Activated CD4-positive, CD25-positive, alpha-beta regulatory T cell treated with anti-CD3 and anti-CD28 coated beads, Interleukin-2, amount 50 U/mL, for 72 hours (primary cell): Measurements from ENCODE around the gene ATP2C1.
"Not testable (repeated sequence)": the region's sequence is repeated elsewhere in the genome, so short reads cannot be mapped to it uniquely, and the experiment has no call there.

ENCODE experiments used
- DNase-seq: peaks from one replicate; pipeline ENCODE4 v3.0.0; 2021

ATP2C1 gene

DNA sequence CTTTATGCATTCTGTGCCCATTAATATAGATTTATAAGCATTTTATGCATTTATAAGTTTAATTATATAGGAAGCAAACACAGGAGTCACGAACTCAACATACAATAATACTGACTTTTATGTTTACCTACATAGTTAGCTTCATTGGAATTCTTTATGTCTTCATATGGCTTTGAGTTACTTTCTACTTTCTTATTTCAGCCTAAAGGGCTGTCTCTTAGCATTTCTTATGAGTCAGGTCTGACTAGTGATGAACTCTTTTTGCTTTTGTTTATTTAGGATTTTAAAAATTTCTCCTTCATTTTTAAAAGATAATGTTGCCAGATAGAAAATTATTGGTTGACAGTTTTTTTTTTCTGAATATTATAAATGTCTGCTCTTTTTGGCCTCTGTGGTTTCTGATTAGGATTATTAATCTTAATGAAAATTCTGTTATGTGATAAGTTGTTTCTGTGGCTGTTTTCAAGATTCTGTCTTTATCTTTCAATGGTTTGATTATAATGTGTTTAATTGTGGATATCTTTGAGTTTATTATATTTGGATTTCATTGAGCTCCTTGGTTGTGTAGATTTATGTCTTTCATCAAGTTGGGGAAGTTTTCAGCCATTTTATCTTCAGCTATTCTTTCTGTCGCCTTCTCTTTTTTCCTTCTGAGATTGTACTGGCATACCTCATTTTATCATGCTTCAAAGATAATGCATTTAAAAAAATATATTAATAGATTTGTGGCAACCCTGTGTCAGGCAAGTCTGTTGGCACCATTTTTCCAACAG, 54.3 kb downstream of the ATP2C1 start:
- no peak for DNase-seq

DNA sequence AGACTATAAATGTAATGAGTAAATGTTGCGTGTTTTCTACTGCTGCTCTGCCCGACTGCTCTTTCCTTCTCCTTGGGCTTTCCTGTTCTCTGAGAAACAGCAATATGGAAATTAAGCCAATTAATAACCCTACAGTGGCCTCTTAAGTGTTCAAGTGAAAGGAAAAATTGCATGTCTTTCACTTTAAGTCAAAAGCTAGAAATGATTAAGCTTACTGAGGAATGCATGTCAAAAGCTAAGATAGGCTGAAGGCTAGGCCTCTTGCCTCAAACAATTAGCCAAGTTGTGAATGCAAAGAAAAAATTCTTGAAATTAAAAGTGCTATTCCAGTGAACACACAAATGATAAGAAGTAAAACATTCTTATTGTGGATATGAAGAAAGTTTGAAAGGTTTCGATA, 55.0 kb downstream of the ATP2C1 start:
- DNase-seq, result no peak

DNA sequence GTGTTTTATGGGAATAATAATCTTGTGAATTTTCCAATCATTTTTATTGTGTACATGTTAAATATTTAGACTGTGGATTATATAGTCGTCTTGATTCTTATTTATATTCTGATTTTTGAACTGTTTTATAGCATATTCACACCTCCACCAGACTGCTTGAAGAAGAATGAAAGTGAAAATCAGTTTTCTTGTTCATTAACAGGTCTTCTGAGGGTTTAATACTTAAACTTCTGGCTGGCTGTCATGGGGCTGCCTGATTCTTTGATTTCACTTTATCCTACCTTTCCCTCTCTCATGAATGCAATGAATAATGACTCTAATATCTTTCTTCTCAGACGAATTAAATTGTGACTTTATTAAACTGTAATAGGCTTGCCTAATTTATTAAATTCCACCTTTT, 56.2 kb downstream of the ATP2C1 start:
- DNase-seq, result no peak

DNA sequence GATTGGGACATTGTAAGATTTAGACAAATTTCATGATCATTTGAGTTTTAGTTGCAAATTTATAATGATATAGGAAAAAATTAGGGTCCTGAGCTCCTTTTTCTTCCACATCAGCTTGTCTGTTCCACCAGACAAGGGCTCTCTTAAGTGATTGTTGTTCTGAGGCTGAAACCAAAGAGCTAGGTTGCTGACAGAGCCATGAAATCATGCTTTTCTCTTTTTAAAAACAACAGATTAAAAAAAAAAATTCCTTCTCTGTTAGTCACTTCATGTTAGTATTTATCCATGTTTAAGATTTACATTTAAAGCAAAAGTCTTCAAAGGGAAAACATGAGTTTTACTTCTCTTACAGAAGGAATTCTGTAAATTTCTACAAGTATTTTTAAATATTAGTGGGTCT, 56.8 kb downstream of the ATP2C1 start:
- DNase-seq, result no peak

DNA sequence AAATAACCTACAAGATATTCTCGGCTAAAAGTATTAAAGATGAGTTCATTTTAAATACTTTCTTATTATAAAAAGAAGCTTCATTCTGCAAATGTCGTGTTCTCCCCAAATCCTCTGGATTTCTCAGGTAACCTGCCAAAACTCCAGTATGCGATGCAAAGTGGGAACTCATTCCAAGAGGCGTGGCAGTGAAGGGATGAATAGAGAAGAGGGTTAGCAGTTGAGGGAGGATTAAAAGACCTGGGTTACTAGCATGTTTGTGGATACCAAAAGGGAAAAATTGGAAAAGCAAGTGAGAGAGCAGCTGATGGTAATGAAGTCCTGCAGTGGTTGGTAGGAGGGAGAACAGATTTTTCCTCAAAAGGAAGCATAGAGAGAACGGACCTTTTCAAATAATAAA, 61.6 kb downstream of the ATP2C1 start:
- no peak for DNase-seq

DNA sequence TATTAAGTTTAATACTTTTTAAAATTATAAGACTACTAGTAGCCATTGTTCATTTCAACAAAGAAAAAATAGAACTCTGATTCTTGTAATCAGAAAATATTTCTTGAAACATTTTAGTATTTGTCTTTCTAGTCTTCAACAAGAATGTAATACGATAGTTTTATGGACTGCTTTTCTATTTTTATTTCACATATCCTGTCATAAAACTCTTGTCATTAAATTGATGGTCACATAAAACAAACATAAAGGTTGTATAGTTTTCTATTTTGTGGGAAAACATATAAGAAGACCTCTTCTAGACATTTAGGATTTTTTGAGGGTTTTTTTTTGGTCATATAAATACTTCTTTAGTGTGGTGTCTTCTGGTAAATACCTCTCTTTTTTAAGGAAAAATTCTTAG, 62.4 kb downstream of the ATP2C1 start:
- DNase-seq, result no peak

DNA sequence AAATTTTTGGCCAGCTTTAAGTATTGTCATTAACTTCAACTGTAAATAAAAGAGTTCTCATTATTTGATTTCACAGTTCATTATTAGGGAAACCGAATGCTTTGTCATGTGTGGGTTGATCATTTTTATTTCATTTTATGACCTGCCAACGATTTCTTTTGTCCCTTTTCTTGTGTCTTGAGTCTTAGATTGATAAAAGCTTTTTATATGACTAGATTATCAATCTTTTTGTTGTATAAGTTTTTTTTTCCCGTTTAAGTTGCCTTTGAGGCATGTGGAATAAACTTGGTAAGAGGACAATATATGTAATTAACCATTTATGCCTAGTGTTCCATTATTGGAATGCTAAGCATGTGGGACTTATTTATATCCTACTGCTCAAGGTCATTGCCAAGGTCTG, 62.8 kb downstream of the ATP2C1 start:
- no peak for DNase-seq

DNA sequence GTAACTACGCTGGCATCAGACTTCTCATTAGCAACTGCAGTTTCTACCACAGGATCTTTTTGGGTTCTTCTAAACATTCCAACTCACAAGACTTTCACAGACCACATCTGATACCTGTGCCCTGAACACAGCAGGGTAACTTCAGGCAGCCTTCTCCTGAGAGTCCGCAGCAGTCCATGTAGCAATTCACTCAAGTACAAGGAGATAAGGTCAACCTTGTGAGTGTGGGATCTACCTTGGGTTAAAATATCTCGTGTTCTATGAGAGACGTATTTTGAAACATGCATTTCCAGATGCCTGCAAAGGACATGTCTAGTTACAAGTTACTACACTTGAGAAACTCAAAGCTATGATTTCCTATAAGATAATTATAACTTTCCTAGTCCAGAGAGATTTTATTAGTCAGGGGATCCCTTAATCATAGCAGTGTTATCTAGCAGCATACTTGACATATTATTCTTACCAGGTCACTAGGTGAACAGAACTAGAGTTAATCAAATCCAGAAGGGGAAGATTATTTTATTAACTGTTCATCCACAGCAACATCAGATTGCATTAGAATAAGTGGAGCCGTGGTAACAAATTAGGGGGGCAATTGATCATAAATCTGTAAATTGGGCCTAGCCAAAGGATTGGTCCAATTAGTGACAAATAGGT, 66.4 kb downstream of the ATP2C1 start:
- DNase-seq, result no peak

DNA sequence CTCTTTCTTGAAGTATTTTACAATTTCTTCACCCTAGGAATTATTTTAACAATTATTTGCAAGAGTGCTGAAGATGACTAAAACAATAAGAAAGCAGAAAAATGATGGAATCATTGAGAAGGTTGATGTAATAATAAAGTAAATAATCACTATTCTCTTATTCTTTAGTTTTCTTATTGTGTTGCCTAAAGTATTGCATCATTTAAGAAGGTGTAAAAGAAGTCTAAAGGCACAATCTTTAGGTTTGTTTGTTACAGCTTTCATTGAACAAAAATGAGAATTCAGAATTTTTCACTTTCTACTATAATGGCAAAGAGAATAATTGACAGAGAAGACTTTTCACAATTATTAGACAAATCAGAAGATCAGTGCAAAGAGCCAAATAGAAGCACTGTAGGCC, 67.6 kb downstream of the ATP2C1 start:
- no peak for DNase-seq

DNA sequence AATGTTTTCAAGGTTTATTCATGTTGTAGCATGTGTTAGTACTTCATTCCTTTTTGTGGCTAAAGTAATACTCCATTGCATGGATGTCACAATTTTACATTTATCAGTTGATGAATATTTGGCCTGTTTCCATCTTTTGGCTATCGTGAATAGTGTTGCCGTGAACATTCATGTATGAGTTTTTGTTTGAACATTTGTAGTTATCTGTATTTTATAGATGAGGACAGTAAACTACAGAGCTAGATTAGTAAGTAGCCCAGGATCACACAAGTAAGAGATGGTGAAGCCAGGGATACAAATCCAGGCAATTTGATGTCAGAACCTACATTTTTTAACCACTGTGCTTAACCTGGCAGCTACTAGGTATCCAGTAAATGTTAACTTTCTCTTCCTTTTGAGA, 69.6 kb downstream of the ATP2C1 start:
- DNase-seq, result no peak

DNA sequence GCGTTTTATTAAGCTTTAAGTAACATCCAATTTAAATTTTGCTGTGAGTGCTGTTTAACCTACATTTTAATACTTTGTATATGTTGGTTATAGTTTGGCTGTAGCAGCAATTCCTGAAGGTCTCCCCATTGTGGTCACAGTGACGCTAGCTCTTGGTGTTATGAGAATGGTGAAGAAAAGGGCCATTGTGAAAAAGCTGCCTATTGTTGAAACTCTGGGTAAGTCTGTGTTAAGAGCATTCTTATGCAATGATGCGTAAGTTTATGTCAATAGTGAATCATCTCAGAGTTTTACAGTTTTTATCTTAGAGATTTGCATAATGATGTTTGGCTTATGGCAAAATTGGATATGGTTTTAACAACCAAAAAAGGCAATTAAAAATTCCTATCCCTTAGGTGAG, 70.0 kb downstream of the ATP2C1 start:
- DNase-seq, result no peak

DNA sequence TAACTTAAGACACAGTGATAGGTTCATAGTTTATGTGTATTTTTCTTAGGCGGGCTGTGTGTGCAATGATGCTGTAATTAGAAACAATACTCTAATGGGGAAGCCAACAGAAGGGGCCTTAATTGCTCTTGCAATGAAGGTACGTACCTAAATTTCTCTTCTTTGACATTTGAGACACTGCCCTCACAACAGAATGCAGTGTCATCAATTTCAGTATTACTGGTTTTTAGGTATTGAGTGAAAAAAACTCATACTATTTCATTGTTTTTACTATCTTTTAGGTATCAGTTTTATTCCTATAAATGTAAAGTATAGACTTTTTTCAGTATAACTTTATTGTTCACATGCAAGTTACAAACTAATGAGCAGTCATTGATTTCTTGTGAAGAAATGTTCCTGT, 73.4 kb downstream of the ATP2C1 start:
- DNase-seq, result no peak

DNA sequence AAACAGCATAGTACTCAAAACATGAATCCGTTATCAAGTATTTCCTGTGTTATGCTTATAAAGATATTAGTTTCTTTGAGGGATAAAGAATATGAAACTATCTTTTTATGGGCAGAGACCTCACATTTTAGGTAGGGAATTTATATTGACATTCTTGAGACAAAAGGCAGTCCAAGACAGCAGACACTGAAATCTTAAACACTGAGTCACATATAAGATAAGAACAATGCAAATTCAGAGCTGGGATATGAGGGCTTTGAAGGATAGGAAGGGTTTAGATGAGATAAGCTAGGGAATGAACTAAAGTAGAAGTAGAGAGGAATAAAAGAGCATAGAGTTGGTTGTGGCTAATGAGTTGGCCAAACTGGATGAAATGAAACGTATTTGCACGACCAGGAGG, 74.3 kb downstream of the ATP2C1 start:
- no peak for DNase-seq

DNA sequence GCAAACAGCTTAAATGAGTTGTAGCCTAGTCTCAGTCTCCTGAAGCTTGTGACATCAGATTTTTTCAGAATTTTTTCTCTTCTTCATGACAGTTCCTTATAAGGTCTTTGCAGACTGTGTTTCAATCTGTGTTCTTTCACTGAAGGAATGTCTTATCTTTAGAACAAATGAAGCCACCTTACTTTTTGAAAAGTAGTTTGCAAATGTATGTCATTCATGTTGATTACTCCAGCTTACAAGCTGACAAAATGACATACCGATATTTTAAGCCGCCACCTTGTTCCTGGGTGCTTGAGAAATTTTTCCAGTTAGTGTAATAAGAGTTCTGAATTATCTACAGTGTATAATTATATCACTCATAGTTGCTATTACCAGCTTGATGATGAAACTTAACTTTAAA, 75.7 kb downstream of the ATP2C1 start:
- no peak for DNase-seq

DNA sequence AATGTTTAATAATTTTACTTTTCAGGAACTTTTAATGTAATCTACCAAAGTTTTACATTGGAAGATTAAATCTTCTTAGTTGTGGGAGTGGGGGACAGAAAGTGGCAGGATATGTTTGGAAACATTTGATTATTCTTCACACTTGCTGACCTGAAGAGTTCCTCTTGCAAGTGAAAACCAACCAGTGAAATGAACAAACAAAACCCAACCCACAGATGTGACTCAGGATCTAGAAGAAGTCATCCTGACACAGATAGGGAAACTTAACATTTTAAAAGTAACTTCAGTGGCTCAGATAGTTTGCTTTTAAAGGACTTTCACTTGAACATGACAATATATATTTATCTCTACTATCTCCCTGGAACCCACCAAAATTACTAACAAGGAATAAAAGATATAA, 77.3 kb downstream of the ATP2C1 start:
- DNase-seq, result no peak

DNA sequence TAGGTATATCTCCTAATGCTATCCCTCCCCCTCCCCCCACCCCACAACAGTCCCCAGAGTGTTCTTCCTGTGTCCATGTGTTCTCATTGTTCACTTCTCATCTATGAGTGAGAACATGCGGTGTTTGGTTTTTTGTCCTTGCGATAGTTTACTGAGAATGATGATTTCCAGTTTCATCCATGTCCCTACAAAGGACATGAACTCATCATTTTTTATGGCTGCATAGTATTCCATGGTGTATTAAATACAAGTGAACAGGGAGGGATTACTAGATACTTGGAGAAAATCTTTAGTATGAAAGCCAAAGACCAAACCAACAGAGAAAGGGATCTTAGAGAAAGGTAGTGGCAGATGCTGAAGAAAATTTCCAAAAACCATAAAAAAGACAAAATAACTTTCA, 78.7 kb downstream of the ATP2C1 start:
- not testable (repeated sequence) for DNase-seq

DNA sequence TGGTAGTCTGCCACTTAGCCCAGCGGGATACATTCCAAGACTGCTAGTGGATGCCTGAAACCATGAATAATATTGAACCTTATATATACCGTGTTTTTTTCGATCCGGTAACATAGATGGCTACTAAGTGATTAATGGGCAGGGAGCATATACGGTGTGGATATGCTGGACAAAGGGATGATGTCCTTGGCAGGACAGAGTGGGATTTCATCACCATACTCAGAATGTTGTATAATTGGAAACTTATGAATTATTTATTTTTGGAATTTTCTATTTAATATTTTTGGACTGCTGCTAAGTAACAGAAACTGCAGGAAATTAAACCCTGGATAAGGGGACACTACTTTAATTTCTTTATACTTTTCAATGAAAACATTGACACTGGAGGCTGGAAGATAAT, 79.5 kb downstream of the ATP2C1 start:
- DNase-seq, result no peak

DNA sequence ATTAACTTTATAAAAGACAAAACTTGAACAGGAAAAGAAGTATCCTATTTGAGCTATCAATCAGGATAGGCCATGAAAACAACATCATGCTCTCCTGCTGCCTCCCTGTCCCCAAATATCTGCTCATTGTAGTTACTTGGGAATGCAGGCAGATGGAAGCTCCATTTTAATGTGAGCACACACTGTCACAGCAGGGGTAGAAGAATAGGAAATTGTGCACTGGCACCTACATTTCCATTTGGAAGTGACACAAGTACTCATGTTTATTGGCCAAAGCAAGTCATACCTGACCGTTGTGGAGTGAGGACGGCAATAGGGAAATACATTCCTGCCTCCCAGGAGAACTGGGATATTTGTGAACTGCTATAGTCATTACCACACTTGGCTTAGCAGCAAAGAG, 80.3 kb downstream of the ATP2C1 start:
- DNase-seq, result no peak

DNA sequence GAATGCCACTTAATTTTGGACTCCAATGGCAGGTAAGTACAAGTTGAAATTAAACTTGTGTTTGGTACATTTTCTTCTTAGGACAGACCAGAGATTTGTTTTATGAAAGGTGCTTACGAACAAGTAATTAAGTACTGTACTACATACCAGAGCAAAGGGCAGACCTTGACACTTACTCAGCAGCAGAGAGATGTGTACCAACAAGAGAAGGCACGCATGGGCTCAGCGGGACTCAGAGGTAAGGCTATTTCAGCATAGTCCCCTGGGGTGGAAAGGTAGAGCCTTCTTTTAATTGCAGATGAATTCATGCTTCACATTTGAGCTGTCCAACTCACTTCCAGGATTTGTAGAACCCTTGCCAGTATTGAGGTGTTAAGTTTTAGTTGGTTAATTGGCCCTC, 81.4 kb downstream of the ATP2C1 start:
- DNase-seq, result no peak

DNA sequence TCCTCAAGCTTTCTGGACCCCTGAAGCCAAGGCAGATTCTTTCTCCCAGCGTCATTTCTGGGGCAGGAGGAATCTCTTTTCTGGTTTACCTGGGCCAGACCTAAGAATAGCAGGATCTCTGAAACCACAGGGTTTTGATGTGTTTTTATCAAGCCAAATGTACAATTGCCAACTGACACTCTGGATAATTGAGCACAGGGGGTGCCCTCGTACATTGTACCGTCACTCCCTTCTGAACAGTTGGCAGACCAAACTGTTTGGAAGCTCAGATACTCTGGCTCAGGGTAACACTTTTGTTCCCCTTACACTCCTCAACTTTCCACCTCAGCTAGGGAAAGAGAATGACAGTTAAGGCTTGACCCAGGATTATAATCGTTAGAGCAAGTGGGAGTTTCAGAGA, 82.8 kb downstream of the ATP2C1 start:
- DNase-seq, result no peak

DNA sequence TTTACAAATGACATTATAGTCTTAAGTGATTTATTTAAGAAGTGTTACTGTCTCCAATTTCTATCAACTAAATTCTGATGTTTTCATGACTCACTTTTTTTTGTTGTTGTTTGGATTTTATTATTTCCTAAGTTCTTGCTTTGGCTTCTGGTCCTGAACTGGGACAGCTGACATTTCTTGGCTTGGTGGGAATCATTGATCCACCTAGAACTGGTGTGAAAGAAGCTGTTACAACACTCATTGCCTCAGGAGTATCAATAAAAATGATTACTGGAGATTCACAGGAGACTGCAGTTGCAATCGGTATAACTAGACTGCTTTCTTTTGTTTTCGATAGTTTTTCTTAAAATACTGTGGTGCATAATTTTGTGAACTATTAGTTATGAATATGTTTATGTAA, 85.2 kb downstream of the ATP2C1 start:
- DNase-seq, result no peak

DNA sequence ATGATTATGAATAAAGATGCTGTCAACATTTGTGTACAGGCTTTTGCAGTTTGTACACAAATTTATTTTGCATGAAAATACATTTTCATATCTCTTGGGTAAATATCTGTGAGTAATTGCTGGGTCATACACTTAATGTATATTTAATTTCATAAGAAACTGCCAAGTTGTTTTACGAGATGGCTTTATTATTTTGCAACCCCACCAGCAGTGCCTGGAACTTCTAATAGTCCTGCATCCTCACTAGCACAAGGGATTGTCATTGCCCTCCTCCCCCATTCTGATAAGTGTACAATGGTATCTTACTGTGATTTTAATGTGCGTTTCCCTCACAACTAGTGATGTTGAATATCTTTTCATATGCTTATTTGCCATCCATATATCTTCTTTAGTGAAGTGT, 87.6 kb downstream of the ATP2C1 start:
- no peak for DNase-seq

DNA sequence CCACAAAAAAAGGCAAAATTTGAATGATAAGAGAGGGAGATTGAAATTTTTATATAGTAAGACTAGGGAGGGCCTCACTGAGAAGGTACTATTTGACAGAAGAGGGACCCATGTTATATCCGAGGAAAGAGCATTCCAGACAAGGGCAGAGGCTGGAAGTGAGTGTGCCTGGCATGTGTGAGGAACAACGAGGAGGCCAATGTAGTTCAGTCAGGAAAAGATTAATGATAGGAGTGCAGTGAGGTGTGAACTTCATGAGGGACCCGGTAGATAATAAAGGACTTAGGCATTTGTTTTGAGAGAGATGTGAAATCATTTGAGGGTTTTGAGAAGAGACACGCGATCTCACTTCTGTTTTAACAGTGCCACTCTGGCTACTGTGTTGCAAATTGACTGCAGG, 96.4 kb downstream of the ATP2C1 start:
- DNase-seq, result no peak

DNA sequence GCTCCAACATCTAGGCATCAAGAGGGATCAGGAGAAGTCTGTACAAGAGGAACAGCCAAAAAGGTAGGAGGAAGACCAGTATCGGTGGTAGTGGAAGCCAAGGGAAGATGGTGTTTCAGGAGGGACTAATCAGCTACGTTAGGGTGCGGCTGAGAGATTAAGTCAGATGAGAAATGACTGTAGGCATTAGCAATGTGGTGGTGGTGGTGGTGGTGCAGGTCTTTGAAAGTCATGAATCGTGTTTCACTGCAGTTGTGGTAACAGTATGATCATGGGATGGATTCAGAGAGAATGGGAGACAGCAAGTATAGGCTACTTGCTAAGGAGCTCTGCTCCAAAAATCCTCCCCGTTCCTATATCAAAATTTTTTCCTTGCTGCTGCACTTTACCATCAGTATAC, 97.2 kb downstream of the ATP2C1 start:
- DNase-seq, result no peak

DNA sequence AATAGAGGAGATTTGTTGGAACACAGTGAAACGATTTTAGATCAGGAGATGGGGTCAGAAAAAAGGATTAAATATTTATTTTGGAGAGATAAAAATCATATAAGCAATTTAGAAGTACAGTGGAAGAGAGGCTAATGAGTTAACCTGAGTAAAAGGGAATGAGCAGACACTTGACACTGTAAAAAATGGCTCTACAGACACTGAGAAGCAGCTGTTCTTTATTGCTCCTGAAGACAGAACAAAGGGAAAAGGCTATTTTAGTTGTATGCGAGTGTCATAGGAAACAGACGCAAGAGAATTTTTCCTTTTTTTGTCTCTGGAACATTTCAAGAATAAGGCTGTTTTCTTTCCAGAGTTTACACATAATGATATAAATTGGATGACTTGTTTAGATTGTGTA, 98.5 kb downstream of the ATP2C1 start:
- no peak for DNase-seq
